GM12892 (cell line): ENCODE measurements around the gene NLRP9.

Source experiments
- POLR2A ChIP-seq: IDR thresholded peaks from 2 replicates; pipeline ENCODE4 v1.6.1; 2011; ENCODE audit warnings: low read depth, low read length, control low read depth
- POLR2AphosphoS5 ChIP-seq: IDR thresholded peaks from 2 replicates; pipeline ENCODE4 v1.6.1; 2011; ENCODE audit warnings: low read depth, low read length, control low read depth
- TAF1 ChIP-seq: IDR thresholded peaks from 2 replicates; pipeline ENCODE4 v1.6.1; 2011; ENCODE audit warnings: low read depth, mild to moderate bottlenecking, control low read depth, low read length, borderline replicate concordance

DNA sequence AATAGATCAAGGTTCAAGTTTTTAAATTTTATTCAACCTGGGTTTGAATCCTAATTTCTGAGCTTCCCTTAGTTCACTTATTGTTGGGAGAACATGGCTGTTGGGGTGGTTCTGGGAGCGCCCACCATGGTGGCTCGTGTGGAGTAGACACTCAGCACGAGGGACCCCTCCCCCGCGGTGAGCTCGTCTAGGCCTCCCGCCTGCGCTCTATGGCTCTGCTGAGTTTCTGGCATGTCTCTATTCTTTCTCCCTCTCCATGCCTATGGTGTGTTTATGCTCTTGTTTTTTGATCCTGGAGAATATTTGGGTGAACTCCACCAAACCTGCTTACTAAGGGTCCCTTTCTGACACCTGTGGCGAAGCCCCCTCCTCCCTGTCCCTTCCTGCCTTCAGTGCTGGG is 64.7 kb downstream of the NLRP9 start:
- no peak for TF ChIP-seq POLR2AphosphoS5
- no peak for TF ChIP-seq POLR2A
- TF ChIP-seq TAF1 = no peak
